ENCODE measurements around the gene SLC25A21. TPM values are rescaled to one million over a fixed set of nuclear protein-coding genes. Genes with fewer than 3 reads are reported as not detected.
"Not testable (repeated sequence)": the region's sequence is repeated elsewhere in the genome, so short reads cannot be mapped to it uniquely, and the experiment has no call there.

SLC25A21 gene
- total and polyA plus RNA-seq, 2 of the 13 experiments (the other 11 are each of a cell fraction or from before 2014, with no cell fraction given), result 1.9 to 2.9 TPM

GRCh38 chr14:36699420-36699819, 473.0 kb downstream of the SLC25A21 start (continued):
- 0 out of 2 replicates have a peak, but pooled peaks have one; percentile 46 for TF ChIP-seq ZNF235 (CRISPR knock-in tag; IDR thresholded peaks at IDR 0.05; ENCODE audit: borderline replicate concordance)
- TF ChIP-seq PITX1 (CRISPR knock-in tag; IDR thresholded peaks at IDR 0.05), result peak; percentile 12; the same call in 1 of the 2 replicates
- TF ChIP-seq, protein P1, sequence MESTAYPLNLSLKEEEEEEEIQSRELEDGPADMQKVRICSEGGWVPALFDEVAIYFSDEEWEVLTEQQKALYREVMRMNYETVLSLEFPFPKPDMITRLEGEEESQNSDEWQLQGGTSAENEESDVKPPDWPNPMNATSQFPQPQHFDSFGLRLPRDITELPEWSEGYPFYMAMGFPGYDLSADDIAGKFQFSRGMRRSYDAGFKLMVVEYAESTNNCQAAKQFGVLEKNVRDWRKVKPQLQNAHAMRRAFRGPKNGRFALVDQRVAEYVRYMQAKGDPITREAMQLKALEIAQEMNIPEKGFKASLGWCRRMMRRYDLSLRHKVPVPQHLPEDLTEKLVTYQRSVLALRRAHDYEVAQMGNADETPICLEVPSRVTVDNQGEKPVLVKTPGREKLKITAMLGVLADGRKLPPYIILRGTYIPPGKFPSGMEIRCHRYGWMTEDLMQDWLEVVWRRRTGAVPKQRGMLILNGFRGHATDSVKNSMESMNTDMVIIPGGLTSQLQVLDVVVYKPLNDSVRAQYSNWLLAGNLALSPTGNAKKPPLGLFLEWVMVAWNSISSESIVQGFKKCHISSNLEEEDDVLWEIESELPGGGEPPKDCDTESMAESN (CRISPR knock-in tag; conservative IDR thresholded peaks at IDR 0.05), result 0 out of 2 replicates have a peak, but pooled peaks have one; percentile 47
- TF ChIP-seq, protein P2, sequence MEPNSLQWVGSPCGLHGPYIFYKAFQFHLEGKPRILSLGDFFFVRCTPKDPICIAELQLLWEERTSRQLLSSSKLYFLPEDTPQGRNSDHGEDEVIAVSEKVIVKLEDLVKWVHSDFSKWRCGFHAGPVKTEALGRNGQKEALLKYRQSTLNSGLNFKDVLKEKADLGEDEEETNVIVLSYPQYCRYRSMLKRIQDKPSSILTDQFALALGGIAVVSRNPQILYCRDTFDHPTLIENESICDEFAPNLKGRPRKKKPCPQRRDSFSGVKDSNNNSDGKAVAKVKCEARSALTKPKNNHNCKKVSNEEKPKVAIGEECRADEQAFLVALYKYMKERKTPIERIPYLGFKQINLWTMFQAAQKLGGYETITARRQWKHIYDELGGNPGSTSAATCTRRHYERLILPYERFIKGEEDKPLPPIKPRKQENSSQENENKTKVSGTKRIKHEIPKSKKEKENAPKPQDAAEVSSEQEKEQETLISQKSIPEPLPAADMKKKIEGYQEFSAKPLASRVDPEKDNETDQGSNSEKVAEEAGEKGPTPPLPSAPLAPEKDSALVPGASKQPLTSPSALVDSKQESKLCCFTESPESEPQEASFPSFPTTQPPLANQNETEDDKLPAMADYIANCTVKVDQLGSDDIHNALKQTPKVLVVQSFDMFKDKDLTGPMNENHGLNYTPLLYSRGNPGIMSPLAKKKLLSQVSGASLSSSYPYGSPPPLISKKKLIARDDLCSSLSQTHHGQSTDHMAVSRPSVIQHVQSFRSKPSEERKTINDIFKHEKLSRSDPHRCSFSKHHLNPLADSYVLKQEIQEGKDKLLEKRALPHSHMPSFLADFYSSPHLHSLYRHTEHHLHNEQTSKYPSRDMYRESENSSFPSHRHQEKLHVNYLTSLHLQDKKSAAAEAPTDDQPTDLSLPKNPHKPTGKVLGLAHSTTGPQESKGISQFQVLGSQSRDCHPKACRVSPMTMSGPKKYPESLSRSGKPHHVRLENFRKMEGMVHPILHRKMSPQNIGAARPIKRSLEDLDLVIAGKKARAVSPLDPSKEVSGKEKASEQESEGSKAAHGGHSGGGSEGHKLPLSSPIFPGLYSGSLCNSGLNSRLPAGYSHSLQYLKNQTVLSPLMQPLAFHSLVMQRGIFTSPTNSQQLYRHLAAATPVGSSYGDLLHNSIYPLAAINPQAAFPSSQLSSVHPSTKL (CRISPR knock-in tag; IDR thresholded peaks at IDR 0.05), result 0 out of 2 replicates have a peak, but pooled peaks have one; percentile 21
- TF ChIP-seq POGZ (CRISPR knock-in tag; IDR thresholded peaks at IDR 0.05), result peak; percentile 58; the same call in 1 of the 2 replicates
- TF ChIP-seq, protein P3, sequence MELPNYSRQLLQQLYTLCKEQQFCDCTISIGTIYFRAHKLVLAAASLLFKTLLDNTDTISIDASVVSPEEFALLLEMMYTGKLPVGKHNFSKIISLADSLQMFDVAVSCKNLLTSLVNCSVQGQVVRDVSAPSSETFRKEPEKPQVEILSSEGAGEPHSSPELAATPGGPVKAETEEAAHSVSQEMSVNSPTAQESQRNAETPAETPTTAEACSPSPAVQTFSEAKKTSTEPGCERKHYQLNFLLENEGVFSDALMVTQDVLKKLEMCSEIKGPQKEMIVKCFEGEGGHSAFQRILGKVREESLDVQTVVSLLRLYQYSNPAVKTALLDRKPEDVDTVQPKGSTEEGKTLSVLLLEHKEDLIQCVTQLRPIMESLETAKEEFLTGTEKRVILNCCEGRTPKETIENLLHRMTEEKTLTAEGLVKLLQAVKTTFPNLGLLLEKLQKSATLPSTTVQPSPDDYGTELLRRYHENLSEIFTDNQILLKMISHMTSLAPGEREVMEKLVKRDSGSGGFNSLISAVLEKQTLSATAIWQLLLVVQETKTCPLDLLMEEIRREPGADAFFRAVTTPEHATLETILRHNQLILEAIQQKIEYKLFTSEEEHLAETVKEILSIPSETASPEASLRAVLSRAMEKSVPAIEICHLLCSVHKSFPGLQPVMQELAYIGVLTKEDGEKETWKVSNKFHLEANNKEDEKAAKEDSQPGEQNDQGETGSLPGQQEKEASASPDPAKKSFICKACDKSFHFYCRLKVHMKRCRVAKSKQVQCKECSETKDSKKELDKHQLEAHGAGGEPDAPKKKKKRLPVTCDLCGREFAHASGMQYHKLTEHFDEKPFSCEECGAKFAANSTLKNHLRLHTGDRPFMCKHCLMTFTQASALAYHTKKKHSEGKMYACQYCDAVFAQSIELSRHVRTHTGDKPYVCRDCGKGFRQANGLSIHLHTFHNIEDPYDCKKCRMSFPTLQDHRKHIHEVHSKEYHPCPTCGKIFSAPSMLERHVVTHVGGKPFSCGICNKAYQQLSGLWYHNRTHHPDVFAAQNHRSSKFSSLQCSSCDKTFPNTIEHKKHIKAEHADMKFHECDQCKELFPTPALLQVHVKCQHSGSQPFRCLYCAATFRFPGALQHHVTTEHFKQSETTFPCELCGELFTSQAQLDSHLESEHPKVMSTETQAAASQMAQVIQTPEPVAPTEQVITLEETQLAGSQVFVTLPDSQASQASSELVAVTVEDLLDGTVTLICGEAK (IDR thresholded peaks at IDR 0.05), result not testable (repeated sequence)
- TF ChIP-seq, protein P3 (CRISPR knock-in tag; IDR thresholded peaks at IDR 0.05), result peak; percentile 37; the same call in 1 of the 2 replicates
